Measurements from ENCODE around the gene OGFR. TPM values are rescaled to one million over a fixed set of nuclear protein-coding genes. Genes with fewer than 3 reads are reported as not detected.

Gene OGFR
- total RNA-seq, 1 experiment from 2014 or later: 47.3 TPM

- POLR2A ChIA-PET: no interaction called here
- CTCF ChIA-PET: interaction anchor here (0.6 to 0.7 kb wide), 2 partner anchors 20 to 395 kb away, joined by 4 read pairs; no protein-coding TSS in a partner anchor
- no peaks in the 10 kb centered on the region for H3K9me3 ChIP-seq (ENCODE audit: control insufficient read depth, insufficient read depth, low read depth, low read length)
- no peaks in the 10 kb centered on the region for H3K27me3 ChIP-seq (ENCODE audit: control insufficient read depth, insufficient read depth, low read length)
- DNase-seq (ENCODE audit: low read depth, low spot score) (no peak), ATAC-seq (no peak)
- in situ Hi-C loops (cut with HindIII; ENCODE audit: low pct_unique_long_range_greater_than_20kb, low sequenced_read_pairs) (no loop called here), intact Hi-C loops (cut with micrococcal nuclease; ENCODE audit: unreplicated experiment) (no loop called here)
- BruUV-seq (replicated peaks): no TSS peak
- H3K4me1 ChIP-seq (ENCODE audit: control insufficient read depth, insufficient read depth, low read length): peaks cover 13% of the 10 kb centered on the region
- H3K27ac ChIP-seq (ENCODE audit: low read length): no peak overlapping the region
- no peak for TF ChIP-seq CTCF (IDR thresholded peaks at IDR 0.05)
- TF ChIP-seq POLR2AphosphoS5 (IDR thresholded peaks at IDR 0.05; ENCODE audit: low read depth, low read length): no peak
- TF ChIP-seq TCF7L2 (IDR thresholded peaks at IDR 0.05; ENCODE audit: low read depth, low read length): no peak
- no peak for TF ChIP-seq SIN3A (IDR thresholded peaks at IDR 0.05; ENCODE audit: borderline replicate concordance, insufficient read depth, low read depth, low read length)
- TF ChIP-seq, protein P1, sequence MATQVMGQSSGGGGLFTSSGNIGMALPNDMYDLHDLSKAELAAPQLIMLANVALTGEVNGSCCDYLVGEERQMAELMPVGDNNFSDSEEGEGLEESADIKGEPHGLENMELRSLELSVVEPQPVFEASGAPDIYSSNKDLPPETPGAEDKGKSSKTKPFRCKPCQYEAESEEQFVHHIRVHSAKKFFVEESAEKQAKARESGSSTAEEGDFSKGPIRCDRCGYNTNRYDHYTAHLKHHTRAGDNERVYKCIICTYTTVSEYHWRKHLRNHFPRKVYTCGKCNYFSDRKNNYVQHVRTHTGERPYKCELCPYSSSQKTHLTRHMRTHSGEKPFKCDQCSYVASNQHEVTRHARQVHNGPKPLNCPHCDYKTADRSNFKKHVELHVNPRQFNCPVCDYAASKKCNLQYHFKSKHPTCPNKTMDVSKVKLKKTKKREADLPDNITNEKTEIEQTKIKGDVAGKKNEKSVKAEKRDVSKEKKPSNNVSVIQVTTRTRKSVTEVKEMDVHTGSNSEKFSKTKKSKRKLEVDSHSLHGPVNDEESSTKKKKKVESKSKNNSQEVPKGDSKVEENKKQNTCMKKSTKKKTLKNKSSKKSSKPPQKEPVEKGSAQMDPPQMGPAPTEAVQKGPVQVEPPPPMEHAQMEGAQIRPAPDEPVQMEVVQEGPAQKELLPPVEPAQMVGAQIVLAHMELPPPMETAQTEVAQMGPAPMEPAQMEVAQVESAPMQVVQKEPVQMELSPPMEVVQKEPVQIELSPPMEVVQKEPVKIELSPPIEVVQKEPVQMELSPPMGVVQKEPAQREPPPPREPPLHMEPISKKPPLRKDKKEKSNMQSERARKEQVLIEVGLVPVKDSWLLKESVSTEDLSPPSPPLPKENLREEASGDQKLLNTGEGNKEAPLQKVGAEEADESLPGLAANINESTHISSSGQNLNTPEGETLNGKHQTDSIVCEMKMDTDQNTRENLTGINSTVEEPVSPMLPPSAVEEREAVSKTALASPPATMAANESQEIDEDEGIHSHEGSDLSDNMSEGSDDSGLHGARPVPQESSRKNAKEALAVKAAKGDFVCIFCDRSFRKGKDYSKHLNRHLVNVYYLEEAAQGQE (IDR thresholded peaks at IDR 0.05; ENCODE audit: insufficient read depth in 1 of 2, low read depth in 2 of 2, low read length in 1 of 2): no peak
- no peaks in the 10 kb centered on the region for H3K36me3 ChIP-seq (ENCODE audit: control insufficient read depth, insufficient read depth, low read length)
- no peak overlapping the region for H3K4me3 ChIP-seq (ENCODE audit: low read depth in 2 of 2, low read length in 2 of 2)
Measured at GRCh38 chr20:62828511-62829230, 24.0 kb downstream of the OGFR start.

DNA sequence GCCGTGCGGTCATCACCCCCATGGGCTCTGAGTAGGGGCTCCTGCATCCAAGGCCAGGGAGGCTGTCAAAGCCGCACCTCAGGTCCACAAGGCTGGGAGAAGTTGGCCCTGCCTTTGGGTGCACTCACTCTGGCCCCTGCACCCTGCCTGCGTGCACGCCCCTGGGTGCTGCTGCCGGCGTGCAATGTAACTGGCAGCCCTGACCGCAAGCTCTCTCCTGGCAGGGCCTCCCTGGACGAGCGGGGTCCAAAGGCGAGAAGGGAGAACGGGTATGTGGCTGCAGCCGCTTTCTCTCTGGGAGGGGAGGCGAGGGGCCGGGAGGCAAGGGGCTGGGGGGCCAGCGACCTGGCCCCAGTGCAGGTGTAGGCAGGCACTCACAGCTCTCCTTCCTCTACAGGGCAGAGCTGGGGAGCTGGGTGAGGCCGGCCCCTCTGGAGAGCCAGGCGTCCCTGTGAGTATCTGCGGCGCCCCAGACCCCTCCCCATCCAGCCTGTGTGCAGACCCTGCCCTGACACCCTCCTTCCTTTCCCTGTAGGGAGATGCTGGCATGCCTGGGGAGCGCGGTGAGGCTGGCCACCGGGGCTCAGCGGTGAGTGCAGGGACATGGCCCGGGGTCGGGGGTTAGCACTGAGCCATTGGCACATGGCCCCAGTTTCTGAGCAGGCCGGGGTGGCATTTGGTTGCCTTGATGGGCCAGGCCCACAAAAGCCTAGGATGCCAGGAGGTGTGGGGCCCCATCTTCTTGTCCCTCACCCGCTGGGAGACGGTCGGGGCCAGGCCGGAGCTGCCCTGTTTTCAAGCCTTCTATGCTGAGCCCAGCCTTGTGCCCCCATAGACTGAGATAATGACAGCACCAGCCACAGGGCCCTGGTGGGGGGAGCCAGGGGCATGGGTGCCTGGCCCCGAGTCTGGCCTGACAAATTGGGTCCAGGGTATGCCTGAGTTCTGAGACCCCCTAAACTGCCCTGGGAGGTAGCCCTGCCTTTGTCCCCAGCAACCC, 24.9 kb downstream of the OGFR start:
- in situ Hi-C loops (cut with HindIII; ENCODE audit: low pct_unique_long_range_greater_than_20kb, low sequenced_read_pairs) (no loop called here), intact Hi-C loops (cut with micrococcal nuclease; ENCODE audit: unreplicated experiment) (no loop called here)
- Histone ChIP-seq H3K9me3 (ENCODE audit: control insufficient read depth, insufficient read depth, low read depth, low read length) (no peaks in the 10 kb centered on the region), H3K36me3 (ENCODE audit: control insufficient read depth, insufficient read depth, low read length) (no peaks in the 10 kb centered on the region), H3K4me1 (ENCODE audit: control insufficient read depth, insufficient read depth, low read length) (peaks cover 10% of the 10 kb centered on the region), H3K27me3 (ENCODE audit: control insufficient read depth, insufficient read depth, low read length) (no peaks in the 10 kb centered on the region), H3K27ac (ENCODE audit: low read length) (no peak overlapping the region), H3K4me3 (ENCODE audit: low read depth in 2 of 2, low read length in 2 of 2) (no peak overlapping the region)
- POLR2A ChIA-PET: no interaction called here
- ATAC-seq: no peak
- CTCF ChIA-PET: interaction anchor here (0.6 to 0.7 kb wide), 2 partner anchors 21 to 395 kb away, joined by 4 read pairs; no protein-coding TSS in a partner anchor
- DNase-seq (ENCODE audit: low read depth, low spot score): no peak
- TF ChIP-seq TCF7L2 (IDR thresholded peaks at IDR 0.05; ENCODE audit: low read depth, low read length): no peak
- TF ChIP-seq POLR2AphosphoS5 (IDR thresholded peaks at IDR 0.05; ENCODE audit: low read depth, low read length): no peak
- TF ChIP-seq SIN3A (IDR thresholded peaks at IDR 0.05; ENCODE audit: borderline replicate concordance, insufficient read depth, low read depth, low read length): no peak
- TF ChIP-seq, protein P1 (IDR thresholded peaks at IDR 0.05; ENCODE audit: insufficient read depth in 1 of 2, low read depth in 2 of 2, low read length in 1 of 2): no peak
- TF ChIP-seq CTCF (IDR thresholded peaks at IDR 0.05): no peak
- BruUV-seq (replicated peaks): no TSS peak
